HAP-1 (cell line): Measurements from ENCODE around the gene NUP88.
"Not testable (repeated sequence)": the region's sequence is repeated elsewhere in the genome, so short reads cannot be mapped to it uniquely, and the experiment has no call there.

Experiments used
- DNase-seq, 2 experiments: peaks; one replicate each; pipeline ENCODE4 v3.0.0-alpha.2; 2016 to 2020; ENCODE audit warnings: low spot score in 2 of 2
- H3K27me3 ChIP-seq: fragments of 250-450 bp; sonication (Bioruptor Pico); 2 replicates; pipeline ENCODE4 v1.5.1; 2020; ENCODE audit warnings: low read depth, mild to moderate bottlenecking, moderate library complexity
- H3K36me3 ChIP-seq: fragments of 250-450 bp; sonication (Bioruptor Pico); replicated peaks from 2 replicates; pipeline ENCODE4 v1.5.1; 2020; ENCODE audit warnings: mild to moderate bottlenecking
- H3K4me1 ChIP-seq: fragments of 250-450 bp; sonication (Bioruptor Pico); 2 replicates; pipeline ENCODE4 v1.5.1; 2020; ENCODE audit warnings: mild to moderate bottlenecking
- H3K4me3 ChIP-seq: fragments of 250-450 bp; sonication (Bioruptor Pico); 2 replicates; pipeline ENCODE4 v1.5.1; 2020; ENCODE audit warnings: mild to moderate bottlenecking, moderate library complexity
- H3K9me3 ChIP-seq: fragments of 250-450 bp; sonication (Bioruptor Pico); 2 replicates; pipeline ENCODE4 v1.5.1; 2020; ENCODE audit warnings: mild to moderate bottlenecking, moderate library complexity
- in situ Hi-C: fragments of 300-500 bp; cut with MboI; formaldehyde crosslinking; loops from 3 replicates; pipeline ENCODE4 v1.14.3; 2020; ENCODE audit warnings: low sequenced_read_pairs, inconsistent platforms, mixed read lengths

NUP88 gene

DNA sequence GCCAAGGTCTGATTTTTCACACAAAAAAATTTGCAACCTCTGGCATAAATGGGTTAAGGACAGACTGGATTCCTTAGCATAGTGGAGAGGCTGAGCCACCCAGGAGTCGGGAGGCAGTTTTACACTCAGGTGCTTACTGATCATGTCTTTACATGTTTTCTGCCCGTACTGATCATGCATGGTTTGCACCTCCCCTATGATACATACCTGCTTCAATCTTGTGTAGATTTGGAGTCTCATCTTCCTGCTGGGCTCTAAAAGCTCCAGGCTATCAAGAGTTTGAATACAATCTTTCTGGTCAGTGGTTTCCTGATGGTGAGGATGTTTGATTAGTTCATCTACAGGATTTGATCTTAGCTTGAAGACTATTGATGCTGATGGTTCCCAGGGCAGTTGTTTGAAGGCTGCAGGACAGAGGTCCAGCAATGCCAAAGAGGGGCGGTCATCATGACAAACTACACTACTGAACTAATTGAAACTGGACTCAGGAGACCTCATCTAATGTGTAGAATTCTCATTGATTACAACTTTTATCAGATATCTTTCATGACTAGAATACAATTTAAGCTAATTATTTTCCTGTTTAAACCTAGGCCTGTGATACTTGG is 12.6 kb upstream of the NUP88 start:
- H3K4me1 ChIP-seq, result peaks cover 6% of the 10 kb centered on the region
- H3K4me3 ChIP-seq, result no peak overlapping the region
- no peaks in the 10 kb centered on the region for H3K27me3 ChIP-seq
- in situ Hi-C loops, result no loop called here
- DNase-seq, result no peak
- peaks cover 94% of the 10 kb centered on the region for H3K36me3 ChIP-seq
- no peaks in the 10 kb centered on the region for H3K9me3 ChIP-seq

DNA sequence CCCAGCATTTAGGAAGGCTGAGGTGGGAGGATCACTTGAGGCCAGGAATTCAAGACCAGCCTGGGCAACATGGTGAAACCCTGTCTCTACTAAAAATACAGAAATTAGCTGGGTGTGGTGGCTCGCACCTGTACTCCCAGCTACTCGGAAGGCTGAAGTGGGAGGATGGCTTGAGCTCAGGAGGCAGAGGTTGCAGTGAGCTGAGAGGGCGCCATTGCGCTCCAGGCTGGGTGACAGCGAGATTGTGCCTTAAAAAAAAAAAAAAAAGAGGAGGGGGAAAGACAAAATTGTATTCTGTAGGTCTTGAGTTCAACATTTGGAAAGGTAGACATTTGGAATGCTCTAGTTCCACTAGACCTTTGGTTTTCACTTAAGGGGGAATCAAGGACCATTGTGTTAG is 11.8 kb upstream of the NUP88 start:
- H3K36me3 ChIP-seq, result peaks cover 93% of the 10 kb centered on the region
- DNase-seq, H3K4me3 ChIP-seq, H3K27me3 ChIP-seq, H3K9me3 ChIP-seq, in situ Hi-C loops, H3K4me1 ChIP-seq: not testable (repeated sequence)

- DNase-seq, result no peak
- no peak overlapping the region for H3K4me3 ChIP-seq
- no peaks in the 10 kb centered on the region for H3K27me3 ChIP-seq
- no peaks in the 10 kb centered on the region for H3K4me1 ChIP-seq
- H3K9me3 ChIP-seq, result no peaks in the 10 kb centered on the region
- peaks cover 94% of the 10 kb centered on the region for H3K36me3 ChIP-seq
- in situ Hi-C loops, result no loop called here
Measured at GRCh38 chr17:5430413-5430999, 11.0 kb upstream of the NUP88 start.

GRCh38 chr17:5429191-5429887 is 9.9 kb upstream of the NUP88 start:
- DNase-seq, result no peak
- H3K27me3 ChIP-seq, result no peaks in the 10 kb centered on the region
- in situ Hi-C loops, result no loop called here
- no peak overlapping the region for H3K4me3 ChIP-seq
- H3K36me3 ChIP-seq, result peaks cover 94% of the 10 kb centered on the region
- peaks cover 3% of the 10 kb centered on the region; the same call in 1 of the 2 replicates for H3K4me1 ChIP-seq
- no peaks in the 10 kb centered on the region for H3K9me3 ChIP-seq

DNA sequence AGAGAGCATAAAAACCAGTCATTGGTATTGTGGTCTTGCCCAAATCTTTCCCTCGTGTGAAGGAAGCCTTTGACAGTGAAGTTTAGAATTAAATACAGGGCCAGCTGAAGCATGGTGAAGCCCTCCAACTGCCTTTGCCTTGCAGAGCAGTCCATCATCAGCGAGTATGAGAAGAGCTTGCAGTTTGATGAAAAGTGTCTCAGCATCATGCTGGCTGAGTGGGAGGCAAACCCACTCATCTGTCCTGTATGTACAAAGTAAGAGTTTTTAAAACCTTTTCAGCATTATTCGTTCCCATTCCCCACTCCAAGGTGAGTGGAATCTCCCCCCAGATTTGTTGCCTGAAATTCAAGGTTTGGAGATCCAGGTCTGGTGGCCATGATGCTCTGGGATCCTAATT is 6.4 kb upstream of the NUP88 start:
- Histone ChIP-seq H3K4me1 (peaks cover 9% of the 10 kb centered on the region; the same call in 1 of the 2 replicates), H3K4me3 (no peak overlapping the region), H3K36me3 (peaks cover 90% of the 10 kb centered on the region), H3K9me3 (no peaks in the 10 kb centered on the region), H3K27me3 (no peaks in the 10 kb centered on the region)
- DNase-seq, result no peak
- in situ Hi-C loops, result no loop called here

DNA sequence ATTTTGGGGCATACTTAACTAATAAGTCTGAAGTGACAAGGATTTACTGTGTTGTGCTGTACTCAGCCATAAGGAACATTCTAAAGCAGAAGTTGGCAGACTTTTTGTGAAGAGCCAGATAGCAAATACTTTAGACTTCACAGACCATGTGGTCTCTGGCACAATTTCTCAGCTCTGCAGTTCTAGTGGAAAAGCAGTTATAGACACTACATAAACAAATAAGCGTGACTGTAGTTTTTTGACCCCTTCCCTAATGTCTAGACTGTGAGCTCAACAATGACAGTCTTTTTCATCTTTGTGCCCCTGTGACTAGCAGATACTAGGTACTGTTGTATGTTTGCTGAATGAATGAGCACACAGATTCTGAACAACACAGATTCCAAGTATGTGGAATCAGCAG is 5.4 kb upstream of the NUP88 start:
- peaks cover 9% of the 10 kb centered on the region; the same call in 1 of the 2 replicates for H3K4me1 ChIP-seq
- no peaks in the 10 kb centered on the region for H3K9me3 ChIP-seq
- in situ Hi-C loops, result no loop called here
- H3K4me3 ChIP-seq, result no peak overlapping the region
- H3K36me3 ChIP-seq, result peaks cover 81% of the 10 kb centered on the region
- no peaks in the 10 kb centered on the region for H3K27me3 ChIP-seq
- no peak for DNase-seq

DNA sequence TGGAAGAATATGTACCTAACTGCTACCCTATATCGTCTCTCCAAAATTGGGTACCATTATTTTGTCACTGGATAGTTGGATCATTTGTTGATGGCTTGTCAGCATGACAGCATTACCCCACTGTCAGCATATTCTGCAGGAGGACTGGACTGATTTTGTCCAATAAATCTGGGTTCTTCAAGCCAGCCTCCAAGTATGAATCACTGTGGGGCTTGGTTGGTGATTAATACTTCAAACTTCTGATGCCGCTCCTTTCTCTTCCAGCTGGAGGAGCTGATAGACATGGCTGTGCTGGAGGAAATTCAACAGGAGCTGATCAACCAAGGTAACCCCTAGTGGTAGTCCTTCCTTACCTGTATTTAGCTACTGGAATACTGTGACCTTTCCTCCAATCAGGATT is 3.0 kb upstream of the NUP88 start:
- DNase-seq, result no peak
- Histone ChIP-seq H3K36me3 (peaks cover 63% of the 10 kb centered on the region), H3K4me3 (no peak overlapping the region), H3K4me1 (peaks cover 9% of the 10 kb centered on the region; the same call in 1 of the 2 replicates), H3K27me3 (no peaks in the 10 kb centered on the region), H3K9me3 (no peaks in the 10 kb centered on the region)
- in situ Hi-C loops, result no loop called here

GRCh38 chr17:5419959-5420653 is 644 bp upstream of the NUP88 start, which contains the start of gene RPAIN:
Gene RPAIN, plus strand, starts transcription at chr17:5420182. Its CDS starts 29 bp downstream, at chr17:5420211.
- DNase-seq, result peak; percentile 87 to 92
- H3K36me3 ChIP-seq, result peaks cover 61% of the 10 kb centered on the region
- no peaks in the 10 kb centered on the region for H3K9me3 ChIP-seq
- peak within 1 kb of the TSS; percentile 91 for H3K4me3 ChIP-seq
- H3K27me3 ChIP-seq, result no peaks in the 10 kb centered on the region
- peaks cover 9% of the 10 kb centered on the region; the same call in 1 of the 2 replicates for H3K4me1 ChIP-seq
- in situ Hi-C loops, result no loop called here

DNA sequence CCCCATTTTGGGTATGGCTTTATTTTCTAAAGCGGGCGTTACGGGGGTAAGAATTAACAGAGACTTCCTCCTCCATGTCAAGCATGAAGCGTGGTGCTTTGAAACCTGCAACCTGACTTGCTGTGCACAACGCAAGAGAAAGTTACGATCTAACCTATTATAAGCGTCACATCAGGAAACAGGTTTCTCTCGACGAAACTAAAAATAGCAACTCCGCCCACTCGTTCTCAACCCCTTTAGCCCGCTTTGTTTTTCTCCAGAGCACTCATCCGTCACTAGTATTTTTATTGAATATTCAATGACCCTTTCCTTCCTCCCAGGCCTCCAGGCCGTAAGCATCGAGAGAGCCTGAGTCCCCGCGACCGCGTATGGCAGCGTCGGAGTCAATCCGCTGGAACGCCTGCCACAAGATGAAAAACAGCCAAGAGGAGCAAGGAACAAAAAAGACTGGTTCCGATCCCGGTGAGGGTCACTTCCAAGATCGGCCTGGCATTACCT is 555 bp downstream of the NUP88 start:
- peak in 1 of 2 experiments; percentile 39 for DNase-seq
- Histone ChIP-seq H3K4me3 (peak overlapping the region; percentile 91), H3K9me3 (no peaks in the 10 kb centered on the region), H3K4me1 (0 out of 2 replicates have a peak, but pooled peaks cover 6% of the 10 kb centered on the region), H3K36me3 (peaks cover 59% of the 10 kb centered on the region), H3K27me3 (no peaks in the 10 kb centered on the region)
- in situ Hi-C loops, result no loop called here

GRCh38 chr17:5416901-5417300 is 2.6 kb downstream of the NUP88 start:
- Histone ChIP-seq H3K36me3 (peaks cover 63% of the 10 kb centered on the region), H3K9me3 (no peaks in the 10 kb centered on the region), H3K4me3 (no peak overlapping the region), H3K27me3 (no peaks in the 10 kb centered on the region), H3K4me1 (0 out of 2 replicates have a peak, but pooled peaks cover 6% of the 10 kb centered on the region)
- no peak for DNase-seq
- in situ Hi-C loops, result no loop called here

DNA sequence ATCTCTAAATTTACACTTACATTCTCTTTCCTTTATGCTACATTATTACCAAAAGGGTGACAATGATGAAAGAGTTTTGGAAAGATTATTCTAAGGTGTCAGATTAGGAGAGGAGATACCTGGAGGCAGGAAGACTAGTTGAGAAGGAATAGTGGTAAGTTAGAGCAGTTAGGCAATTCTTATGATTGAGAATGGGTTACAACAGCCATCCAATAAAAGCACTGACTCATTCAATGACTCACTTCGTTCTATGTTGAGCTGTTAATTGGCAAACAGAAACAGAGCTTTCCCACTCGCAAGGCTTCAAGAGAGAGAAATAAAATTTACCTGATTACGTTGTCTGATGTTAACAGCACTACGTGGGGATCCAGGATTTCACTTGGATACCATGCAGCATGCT is 5.8 kb downstream of the NUP88 start:
- Histone ChIP-seq H3K4me3 (no peak overlapping the region), H3K4me1 (no peaks in the 10 kb centered on the region), H3K36me3 (peaks cover 70% of the 10 kb centered on the region), H3K9me3 (no peaks in the 10 kb centered on the region), H3K27me3 (no peaks in the 10 kb centered on the region)
- DNase-seq, result no peak
- in situ Hi-C loops, result no loop called here

GRCh38 chr17:5410594-5411272 is 8.7 kb downstream of the NUP88 start:
- Histone ChIP-seq H3K36me3 (peaks cover 86% of the 10 kb centered on the region), H3K4me3 (no peak overlapping the region), H3K27me3 (no peaks in the 10 kb centered on the region), H3K4me1 (no peaks in the 10 kb centered on the region), H3K9me3 (no peaks in the 10 kb centered on the region)
- DNase-seq, result no peak
- in situ Hi-C loops, result no loop called here

GRCh38 chr17:5408186-5408585 is 11.3 kb downstream of the NUP88 start:
- H3K27me3 ChIP-seq, result no peaks in the 10 kb centered on the region
- DNase-seq, result no peak
- peaks cover 87% of the 10 kb centered on the region for H3K36me3 ChIP-seq
- in situ Hi-C loops, result no loop called here
- no peak overlapping the region for H3K4me3 ChIP-seq
- no peaks in the 10 kb centered on the region for H3K9me3 ChIP-seq
- H3K4me1 ChIP-seq, result no peaks in the 10 kb centered on the region
